ENCODE results near the gene CHD9. TPM values are rescaled to one million over a fixed set of nuclear protein-coding genes. Genes with fewer than 3 reads are reported as not detected.

The CHD9 gene
- total and polyA plus RNA-seq, 9 of the 15 experiments (the other 6 are each of a cell fraction or from before 2014, with no cell fraction given) = 29.0 to 69.3 (median 40.6) TPM

GRCh38 chr16:53024045-53024444 is 30.7 kb upstream of the CHD9 start (continued):
- no peak for TF ChIP-seq CBX8 (IDR thresholded peaks at IDR 0.05; ENCODE audit: borderline replicate concordance, extremely low read depth, low read depth, low read length, poor library complexity, severe bottlenecking)
- no peak for TF ChIP-seq ZNF121 (CRISPR knock-in tag; conservative IDR thresholded peaks at IDR 0.05)
- no peak for TF ChIP-seq MTF1 (CRISPR knock-in tag; IDR thresholded peaks at IDR 0.05; ENCODE audit: borderline replicate concordance)
- no peak for TF ChIP-seq ARID4B (CRISPR knock-in tag; IDR thresholded peaks at IDR 0.05)
- TF ChIP-seq, protein P1, sequence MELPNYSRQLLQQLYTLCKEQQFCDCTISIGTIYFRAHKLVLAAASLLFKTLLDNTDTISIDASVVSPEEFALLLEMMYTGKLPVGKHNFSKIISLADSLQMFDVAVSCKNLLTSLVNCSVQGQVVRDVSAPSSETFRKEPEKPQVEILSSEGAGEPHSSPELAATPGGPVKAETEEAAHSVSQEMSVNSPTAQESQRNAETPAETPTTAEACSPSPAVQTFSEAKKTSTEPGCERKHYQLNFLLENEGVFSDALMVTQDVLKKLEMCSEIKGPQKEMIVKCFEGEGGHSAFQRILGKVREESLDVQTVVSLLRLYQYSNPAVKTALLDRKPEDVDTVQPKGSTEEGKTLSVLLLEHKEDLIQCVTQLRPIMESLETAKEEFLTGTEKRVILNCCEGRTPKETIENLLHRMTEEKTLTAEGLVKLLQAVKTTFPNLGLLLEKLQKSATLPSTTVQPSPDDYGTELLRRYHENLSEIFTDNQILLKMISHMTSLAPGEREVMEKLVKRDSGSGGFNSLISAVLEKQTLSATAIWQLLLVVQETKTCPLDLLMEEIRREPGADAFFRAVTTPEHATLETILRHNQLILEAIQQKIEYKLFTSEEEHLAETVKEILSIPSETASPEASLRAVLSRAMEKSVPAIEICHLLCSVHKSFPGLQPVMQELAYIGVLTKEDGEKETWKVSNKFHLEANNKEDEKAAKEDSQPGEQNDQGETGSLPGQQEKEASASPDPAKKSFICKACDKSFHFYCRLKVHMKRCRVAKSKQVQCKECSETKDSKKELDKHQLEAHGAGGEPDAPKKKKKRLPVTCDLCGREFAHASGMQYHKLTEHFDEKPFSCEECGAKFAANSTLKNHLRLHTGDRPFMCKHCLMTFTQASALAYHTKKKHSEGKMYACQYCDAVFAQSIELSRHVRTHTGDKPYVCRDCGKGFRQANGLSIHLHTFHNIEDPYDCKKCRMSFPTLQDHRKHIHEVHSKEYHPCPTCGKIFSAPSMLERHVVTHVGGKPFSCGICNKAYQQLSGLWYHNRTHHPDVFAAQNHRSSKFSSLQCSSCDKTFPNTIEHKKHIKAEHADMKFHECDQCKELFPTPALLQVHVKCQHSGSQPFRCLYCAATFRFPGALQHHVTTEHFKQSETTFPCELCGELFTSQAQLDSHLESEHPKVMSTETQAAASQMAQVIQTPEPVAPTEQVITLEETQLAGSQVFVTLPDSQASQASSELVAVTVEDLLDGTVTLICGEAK (IDR thresholded peaks at IDR 0.05) = no peak
- TF ChIP-seq, protein P1 (CRISPR knock-in tag; IDR thresholded peaks at IDR 0.05) = no peak
- no peak for TF ChIP-seq HSF4 (CRISPR knock-in tag; IDR thresholded peaks at IDR 0.05; ENCODE audit: borderline replicate concordance)
- TF ChIP-seq ZEB2 (IDR thresholded peaks at IDR 0.05) = peak; percentile 66
- TF ChIP-seq PHF8 (IDR thresholded peaks at IDR 0.05; ENCODE audit: borderline replicate concordance, low read length) = no peak
